Activated CD4-positive, alpha-beta T cell treated with anti-CD3 and anti-CD28 coated beads, Interleukin-2, amount 10 ng/mL, durations not matched to agents 7 days and 5 days (primary cell): ENCODE results near the gene FAM241A. TPM values are rescaled to one million over a fixed set of nuclear protein-coding genes. Genes with fewer than 3 reads are reported as not detected.
"Not testable (repeated sequence)": the region's sequence is repeated elsewhere in the genome, so short reads cannot be mapped to it uniquely, and the experiment has no call there.

Source experiments
- CTCF ChIA-PET: fragments of 350-600 bp; sonication (Branson Sonifier 250); formaldehyde crosslinking; loops from one replicate; lab custom pipeline; 2021; ENCODE audit warnings: antibody characterized with exemption; lab: Charles Lee
- POLR2A ChIA-PET: fragments of 350-600 bp; sonication (Branson Sonifier 250); formaldehyde crosslinking; loops from one replicate; lab custom pipeline; 2021; ENCODE audit warnings: antibody characterized with exemption; lab: Charles Lee
- DNase-seq: peaks from one replicate; pipeline ENCODE4 v3.0.0-alpha.2; 2020
- H3K27ac Mint-ChIP-seq: one replicate; pipeline ENCODE4 v1.8.0; 2021; ENCODE audit warnings: mild to moderate bottlenecking, moderate library complexity, mixed read lengths
- H3K27me3 Mint-ChIP-seq: one replicate; pipeline ENCODE4 v1.8.0; 2021; ENCODE audit warnings: mixed read lengths
- H3K36me3 Mint-ChIP-seq: one replicate; pipeline ENCODE4 v1.8.0; 2021; ENCODE audit warnings: low read depth, mixed read lengths
- H3K4me1 Mint-ChIP-seq: one replicate; pipeline ENCODE4 v1.8.0; 2021; ENCODE audit warnings: mixed read lengths
- H3K4me3 Mint-ChIP-seq: one replicate; pipeline ENCODE4 v1.8.0; 2021; ENCODE audit warnings: mild to moderate bottlenecking, moderate library complexity, mixed read lengths
- H3K9me3 Mint-ChIP-seq: one replicate; pipeline ENCODE4 v1.8.0; 2021; ENCODE audit warnings: mixed read lengths
- total RNA-seq, 2 experiments: library from RNA; stranded (reverse); gene quantifications; one replicate each; pipeline ENCODE4 v1.2.3, GENCODE V29; 2021

The FAM241A gene
- total RNA-seq: 1 to 10 TPM; 1.2 to 1.5 TPM

DNA sequence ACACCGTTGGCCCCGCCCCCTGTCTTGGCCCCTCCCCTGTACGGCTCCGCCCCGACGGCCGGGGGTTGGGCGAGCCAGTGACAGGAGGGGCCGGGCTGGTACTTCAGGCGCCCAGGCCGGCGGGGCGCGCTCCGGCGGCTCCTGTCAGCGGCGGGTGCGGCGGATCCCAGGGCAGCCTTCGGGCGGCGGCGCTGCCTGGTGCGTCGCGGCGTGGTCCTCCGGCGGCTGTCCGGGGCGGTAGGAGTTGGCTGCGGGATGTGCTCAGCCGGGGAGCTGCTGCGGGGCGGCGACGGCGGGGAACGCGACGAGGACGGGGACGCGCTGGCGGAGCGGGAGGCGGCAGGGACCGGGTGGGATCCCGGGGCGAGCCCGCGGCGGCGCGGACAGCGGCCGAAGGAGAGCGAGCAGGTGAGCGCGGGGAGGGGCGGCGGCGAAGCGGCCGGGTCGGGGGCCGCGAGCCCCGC is at the start of gene FAM241A:
Gene FAM241A (plus strand): TSS at position 129 of the 464 bp plus-strand sequence. CDS start 127 bp downstream, at position 256.
- H3K4me1 Mint-ChIP-seq: peaks cover 46% of the 10 kb centered on the region
- ChIA-PET CTCF (interaction anchor here (1.5 kb wide), 1 partner anchor 11 kb away, joined by 5 read pairs; no protein-coding TSS in a partner anchor), POLR2A (no interaction called here)
- H3K27me3 Mint-ChIP-seq: no peaks in the 10 kb centered on the region
- peak within 1 kb of the TSS; percentile 88 for H3K27ac Mint-ChIP-seq
- peak within 1 kb of the TSS; percentile 83 for H3K4me3 Mint-ChIP-seq
- peak; percentile 84 for DNase-seq
- H3K36me3 Mint-ChIP-seq: no peaks in the 10 kb centered on the region
- no peaks in the 10 kb centered on the region for H3K9me3 Mint-ChIP-seq

DNA sequence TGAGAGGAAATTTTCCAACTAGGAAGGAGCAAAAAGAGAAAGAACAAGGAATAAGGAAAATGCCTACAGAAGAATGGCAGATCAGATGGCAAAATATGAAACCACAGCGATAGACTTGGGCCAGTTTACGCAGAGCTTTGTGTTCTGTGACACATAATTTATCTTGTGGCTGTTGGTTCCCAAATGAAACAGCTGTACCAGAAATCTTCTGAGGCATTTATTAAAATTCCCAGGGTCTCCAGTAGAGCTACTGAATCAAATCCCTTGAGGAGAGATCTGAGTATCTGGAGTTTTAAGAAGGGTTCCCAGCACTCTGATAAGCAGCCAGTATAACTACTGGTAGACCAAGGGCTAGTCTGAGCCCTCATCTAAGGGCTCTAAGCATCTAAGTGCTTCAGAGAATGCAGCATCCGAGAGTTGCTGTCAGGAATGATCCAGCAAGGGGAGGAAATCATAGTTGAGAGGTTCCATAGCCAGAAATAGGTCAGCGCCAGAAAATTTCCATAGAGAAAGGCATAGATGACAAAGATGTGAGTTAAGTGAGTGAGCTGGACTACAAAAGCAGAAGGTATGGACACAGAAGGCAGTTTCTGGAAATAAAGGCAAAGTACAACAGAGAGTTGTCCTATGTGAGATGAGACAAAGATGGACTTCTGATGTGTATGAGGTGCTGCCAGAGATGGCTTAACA is 46.3 kb upstream of the FAM241A start:
- peaks cover 13% of the 10 kb centered on the region for H3K4me1 Mint-ChIP-seq
- no peak overlapping the region for H3K4me3 Mint-ChIP-seq
- peaks cover 17% of the 10 kb centered on the region for H3K27me3 Mint-ChIP-seq
- ChIA-PET CTCF (interaction anchor here (0.7 to 1.7 kb wide), 5 partner anchors 10 to 188 kb away, joined by 3 to 8 read pairs (median 4); no protein-coding TSS in a partner anchor), POLR2A (no interaction called here)
- no peaks in the 10 kb centered on the region for H3K36me3 Mint-ChIP-seq
- no peak overlapping the region for H3K27ac Mint-ChIP-seq
- no peaks in the 10 kb centered on the region for H3K9me3 Mint-ChIP-seq
- no peak for DNase-seq

DNA sequence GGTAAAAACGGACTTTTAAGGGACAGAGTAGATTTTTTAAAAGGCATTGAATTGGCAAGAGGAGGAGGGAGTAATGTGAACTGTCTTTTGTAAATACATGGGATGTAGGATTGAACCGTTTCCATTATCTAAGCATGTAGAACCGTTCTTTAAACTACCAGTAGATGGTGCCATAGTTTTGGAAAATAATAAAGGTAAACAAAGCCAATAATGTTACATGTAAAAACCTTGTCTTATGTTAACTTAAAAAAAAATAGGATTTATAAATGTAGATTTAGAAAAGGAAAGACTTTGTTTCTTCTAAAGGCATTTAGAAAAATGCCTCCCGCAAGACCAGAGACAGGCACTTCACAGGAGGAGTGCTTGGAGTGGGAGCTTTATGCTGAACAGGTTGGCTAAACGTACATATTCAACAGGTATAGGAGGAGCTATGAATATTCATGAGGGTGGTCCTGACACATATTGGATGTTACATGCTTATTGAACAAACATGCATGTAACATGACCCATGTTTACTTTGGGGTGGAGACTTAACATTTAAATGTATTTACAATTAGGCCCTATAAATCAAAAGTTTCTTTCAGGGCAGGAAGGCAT is 45.5 kb upstream of the FAM241A start:
- CTCF ChIA-PET: interaction anchor here (0.5 to 1.7 kb wide), 9 partner anchors 9 to 512 kb away, joined by 3 to 8 read pairs (median 4); no protein-coding TSS in a partner anchor
- peaks cover 16% of the 10 kb centered on the region for H3K27me3 Mint-ChIP-seq
- H3K27ac Mint-ChIP-seq: no peak overlapping the region
- POLR2A ChIA-PET: no interaction called here
- no peaks in the 10 kb centered on the region for H3K36me3 Mint-ChIP-seq
- no peaks in the 10 kb centered on the region for H3K9me3 Mint-ChIP-seq
- no peak for DNase-seq
- H3K4me3 Mint-ChIP-seq: no peak overlapping the region
- peaks cover 13% of the 10 kb centered on the region for H3K4me1 Mint-ChIP-seq

DNA sequence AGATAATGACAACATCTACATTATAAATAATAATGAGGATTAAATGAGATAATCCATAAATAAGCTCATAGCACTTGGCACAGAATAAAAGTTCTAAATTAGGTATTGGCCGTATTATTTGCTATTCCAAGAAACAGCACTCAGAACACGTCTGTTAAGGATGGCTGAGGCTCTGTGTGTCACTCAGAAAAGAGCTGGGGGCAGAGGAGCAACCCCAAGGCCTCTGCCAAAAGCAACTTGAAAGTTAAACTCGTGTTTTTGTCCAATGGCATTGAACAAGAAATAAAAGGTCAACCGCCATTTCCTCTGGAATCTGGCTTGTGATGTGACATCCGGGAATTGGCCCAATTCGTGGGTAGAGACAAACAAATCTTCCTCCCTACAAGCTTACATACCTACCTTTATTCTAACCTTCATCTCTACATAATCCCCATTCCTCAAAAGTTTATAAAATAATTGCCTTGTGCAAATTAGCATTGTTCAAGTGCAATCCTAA is 42.3 kb upstream of the FAM241A start:
- no peaks in the 10 kb centered on the region for H3K36me3 Mint-ChIP-seq
- ChIA-PET POLR2A (no interaction called here), CTCF (no interaction called here)
- no peak for DNase-seq
- no peaks in the 10 kb centered on the region for H3K9me3 Mint-ChIP-seq
- H3K4me1 Mint-ChIP-seq: peaks cover 19% of the 10 kb centered on the region
- no peak overlapping the region for H3K4me3 Mint-ChIP-seq
- no peak overlapping the region for H3K27ac Mint-ChIP-seq
- H3K27me3 Mint-ChIP-seq: no peaks in the 10 kb centered on the region

DNA sequence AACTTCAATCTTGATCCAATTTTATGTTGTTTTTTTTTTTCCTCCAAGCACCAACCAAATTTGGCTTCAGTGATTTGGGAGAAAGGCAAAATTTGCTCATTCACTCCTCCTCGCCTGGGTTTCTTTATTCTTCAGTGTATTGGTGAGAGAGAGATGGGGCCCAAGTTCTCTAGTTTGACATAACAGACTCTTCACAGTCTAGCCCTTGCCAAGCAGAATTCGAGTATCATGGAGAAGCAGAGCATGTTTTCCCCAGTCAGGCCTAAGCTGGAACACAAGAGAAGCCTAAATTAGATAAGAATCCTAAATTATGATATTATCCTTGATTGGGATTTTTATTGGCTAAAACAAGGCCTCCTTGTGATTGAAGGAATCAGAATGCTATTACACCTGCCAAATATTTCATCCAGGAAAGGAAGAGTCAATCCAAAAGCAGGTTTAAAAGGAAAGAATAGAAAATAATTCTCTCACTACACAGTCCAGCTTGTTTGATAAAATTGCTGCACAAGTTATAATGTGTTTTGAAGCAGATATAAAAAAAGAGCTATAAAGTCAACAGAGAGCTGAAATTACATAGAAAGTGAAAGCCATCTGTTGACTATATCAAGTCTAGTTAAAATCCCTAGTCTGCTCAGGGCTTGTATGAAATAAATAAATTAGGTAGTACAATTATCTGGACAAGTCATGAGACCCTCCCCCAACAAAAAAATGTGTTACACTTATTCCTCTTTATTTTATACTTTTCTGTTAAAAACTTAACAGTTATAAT is 39.9 kb upstream of the FAM241A start:
- CTCF ChIA-PET: no interaction called here
- no peak for DNase-seq
- H3K9me3 Mint-ChIP-seq: no peaks in the 10 kb centered on the region
- no peak overlapping the region for H3K4me3 Mint-ChIP-seq
- no peaks in the 10 kb centered on the region for H3K36me3 Mint-ChIP-seq
- H3K4me1 Mint-ChIP-seq: peaks cover 26% of the 10 kb centered on the region
- no peaks in the 10 kb centered on the region for H3K27me3 Mint-ChIP-seq
- H3K27ac Mint-ChIP-seq: no peak overlapping the region
- POLR2A ChIA-PET: no interaction called here

DNA sequence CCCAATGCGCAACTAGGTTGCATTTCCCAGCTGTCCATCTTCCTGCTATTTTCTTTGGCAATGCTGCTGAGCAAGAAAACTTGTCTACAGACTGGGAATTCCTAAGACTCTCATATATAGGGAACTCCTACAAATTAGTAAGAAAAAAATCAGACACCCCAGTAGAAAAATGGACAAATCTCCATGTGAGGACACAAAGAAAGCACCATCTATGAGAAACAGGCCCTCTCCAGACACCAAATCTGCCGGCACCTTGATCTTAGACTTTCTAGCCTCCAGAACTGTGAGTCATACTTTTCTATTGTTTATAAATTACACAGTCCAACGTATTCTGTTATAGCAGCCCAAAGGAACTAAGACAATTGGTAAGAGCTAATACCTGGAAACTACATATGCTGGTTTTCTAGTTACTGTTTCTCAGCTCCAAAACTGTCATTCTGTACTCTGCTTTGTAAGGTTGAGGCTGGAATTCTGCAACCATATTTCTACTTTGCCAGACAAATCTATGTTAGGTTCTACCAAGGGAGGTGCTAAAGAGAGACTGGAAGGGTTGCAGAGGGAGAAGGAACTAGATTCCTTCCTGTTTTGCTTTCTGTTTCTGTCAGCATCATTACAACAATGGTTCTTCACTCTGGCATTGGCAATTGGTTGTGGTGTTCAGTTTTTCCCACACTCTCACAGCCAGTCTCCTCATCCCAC is 35.7 kb upstream of the FAM241A start:
- CTCF ChIA-PET: interaction anchor here (0.7 to 1.7 kb wide), 3 partner anchors 9 to 177 kb away, joined by 3 to 8 read pairs (median 4); no protein-coding TSS in a partner anchor
- H3K27me3 Mint-ChIP-seq: no peaks in the 10 kb centered on the region
- POLR2A ChIA-PET: no interaction called here
- DNase-seq: no peak
- no peaks in the 10 kb centered on the region for H3K9me3 Mint-ChIP-seq
- no peaks in the 10 kb centered on the region for H3K36me3 Mint-ChIP-seq
- peak overlapping the region; percentile 56 for H3K27ac Mint-ChIP-seq
- H3K4me1 Mint-ChIP-seq: peaks cover 15% of the 10 kb centered on the region
- H3K4me3 Mint-ChIP-seq: no peak overlapping the region

DNA sequence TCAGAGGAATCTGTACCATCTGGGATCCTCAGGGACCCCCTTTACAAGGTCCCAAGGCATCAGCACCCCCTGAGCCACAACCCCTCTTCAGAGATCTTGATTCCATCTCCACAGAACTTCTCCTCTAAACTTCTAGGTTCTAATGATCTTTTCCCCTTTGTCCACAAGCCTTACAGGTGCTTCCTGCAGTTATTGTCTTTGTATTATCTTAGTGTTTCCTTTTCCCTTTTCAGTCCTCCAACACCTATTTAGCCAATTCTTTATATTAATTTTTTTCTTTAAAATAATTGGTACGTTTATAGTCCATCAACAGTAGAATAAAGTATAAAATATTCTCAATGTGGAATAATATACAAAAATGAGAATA is 35.2 kb upstream of the FAM241A start:
- ChIA-PET CTCF (interaction anchor here (1.2 to 1.7 kb wide), 2 partner anchors 8 to 10 kb away, joined by 3 to 8 read pairs; no protein-coding TSS in a partner anchor), POLR2A (no interaction called here)
- Mint-ChIP-seq H3K9me3 (no peaks in the 10 kb centered on the region), H3K27ac (peak overlapping the region; percentile 56), H3K4me1 (peaks cover 15% of the 10 kb centered on the region), H3K36me3 (no peaks in the 10 kb centered on the region), H3K27me3 (no peaks in the 10 kb centered on the region), H3K4me3 (no peak overlapping the region)
- DNase-seq: no peak

DNA sequence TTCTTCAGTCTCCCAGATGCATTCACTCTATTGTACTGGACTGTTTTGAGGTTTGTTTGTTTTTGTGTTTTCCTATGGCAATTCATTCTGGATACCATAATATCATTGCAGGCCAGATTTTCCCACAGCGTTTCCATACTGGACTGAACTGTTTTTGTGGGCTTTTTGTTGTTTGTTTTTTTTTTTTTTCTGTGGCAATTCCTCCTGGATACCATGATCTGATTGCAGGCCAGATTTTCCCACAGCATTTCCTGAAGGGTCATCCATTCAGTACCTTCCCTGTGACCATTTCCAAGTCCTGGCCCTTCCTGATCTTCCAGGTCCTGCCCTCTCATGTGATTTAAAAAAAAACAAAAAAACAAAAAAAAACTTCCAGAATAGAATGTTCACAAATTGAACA is 33.9 kb upstream of the FAM241A start:
- no peak for DNase-seq
- H3K36me3 Mint-ChIP-seq: no peaks in the 10 kb centered on the region
- H3K4me3 Mint-ChIP-seq: no peak overlapping the region
- peaks cover 10% of the 10 kb centered on the region for H3K4me1 Mint-ChIP-seq
- H3K27me3 Mint-ChIP-seq: no peaks in the 10 kb centered on the region
- CTCF ChIA-PET: no interaction called here
- H3K27ac Mint-ChIP-seq: no peak overlapping the region
- H3K9me3 Mint-ChIP-seq: no peaks in the 10 kb centered on the region
- POLR2A ChIA-PET: no interaction called here

DNA sequence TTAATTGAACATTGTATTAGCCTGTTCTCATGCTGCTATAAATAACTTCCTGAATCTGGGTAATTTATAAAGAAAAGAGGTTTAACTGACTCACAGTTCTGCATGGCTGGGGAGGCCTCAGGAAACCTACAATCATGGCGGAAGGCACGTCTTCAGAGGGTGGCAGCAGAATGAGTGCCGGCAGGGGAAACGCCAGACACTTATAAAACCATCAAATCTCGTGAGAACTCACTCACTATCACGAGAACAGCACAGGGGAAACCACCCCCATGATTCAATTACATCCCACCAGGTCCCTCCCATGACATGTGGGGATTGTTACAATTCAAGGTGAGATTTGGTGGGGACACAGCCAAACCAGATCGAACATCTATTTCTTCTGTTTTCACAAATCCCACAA is 33.2 kb upstream of the FAM241A start:
- H3K27ac Mint-ChIP-seq, H3K9me3 Mint-ChIP-seq, H3K4me1 Mint-ChIP-seq, CTCF ChIA-PET, H3K27me3 Mint-ChIP-seq, POLR2A ChIA-PET, H3K36me3 Mint-ChIP-seq, H3K4me3 Mint-ChIP-seq, DNase-seq: not testable (repeated sequence)

DNA sequence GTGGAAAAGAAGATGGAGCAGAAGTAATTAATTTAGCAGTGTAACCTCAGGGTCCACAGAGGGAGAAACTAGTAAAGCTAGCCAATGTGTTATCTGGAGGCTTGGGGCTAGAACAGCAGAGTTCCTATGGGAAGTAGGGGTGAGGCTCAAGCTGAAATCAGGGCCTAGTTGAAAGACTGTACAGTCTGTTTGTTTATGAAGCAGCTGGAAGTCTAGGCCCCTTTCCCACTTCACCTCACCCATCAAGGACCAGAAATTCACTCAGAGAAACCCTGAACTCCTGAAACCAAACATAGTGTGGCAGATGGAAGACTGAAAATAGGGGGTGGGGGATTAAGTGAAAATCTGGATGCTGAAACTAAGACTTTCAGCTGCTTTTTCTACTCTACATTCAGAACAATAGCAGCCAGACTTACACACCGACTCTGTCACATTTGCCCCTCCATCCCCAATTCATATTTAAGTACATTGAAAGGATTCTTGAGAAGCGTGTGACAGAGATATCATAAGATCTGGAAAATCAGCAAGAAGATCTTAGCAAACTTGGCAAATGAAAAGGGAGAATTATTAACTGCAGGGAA is 32.6 kb upstream of the FAM241A start:
- ChIA-PET POLR2A (no interaction called here), CTCF (interaction anchor here (0.5 kb wide), 1 partner anchor 165 kb away, joined by 3 read pairs; no protein-coding TSS in a partner anchor)
- DNase-seq: no peak
- H3K4me1 Mint-ChIP-seq: peaks cover 10% of the 10 kb centered on the region
- H3K4me3 Mint-ChIP-seq: no peak overlapping the region
- H3K9me3 Mint-ChIP-seq: no peaks in the 10 kb centered on the region
- H3K36me3 Mint-ChIP-seq: no peaks in the 10 kb centered on the region
- H3K27ac Mint-ChIP-seq: no peak overlapping the region
- no peaks in the 10 kb centered on the region for H3K27me3 Mint-ChIP-seq

DNA sequence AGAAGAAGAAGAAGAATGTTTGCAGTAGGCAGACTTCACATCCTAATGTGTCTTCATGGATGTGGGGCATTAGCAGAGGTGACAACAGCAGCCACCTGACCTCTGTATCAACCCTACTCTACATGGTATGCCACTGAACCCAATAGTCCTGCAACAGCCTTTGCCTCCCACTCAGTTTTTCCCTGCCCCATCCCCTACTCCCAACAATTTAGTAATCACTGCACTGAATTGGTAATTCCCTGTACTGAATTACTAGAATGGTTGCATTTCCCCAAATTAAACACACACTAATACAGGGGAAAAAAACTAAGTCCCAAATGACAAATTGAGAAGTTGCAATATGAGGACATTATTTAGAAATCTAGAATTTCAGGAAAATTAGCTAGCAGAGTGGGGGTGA is 31.4 kb upstream of the FAM241A start:
- Mint-ChIP-seq H3K4me1 (peaks cover 13% of the 10 kb centered on the region), H3K36me3 (no peaks in the 10 kb centered on the region), H3K4me3 (no peak overlapping the region), H3K27me3 (no peaks in the 10 kb centered on the region), H3K27ac (no peak overlapping the region), H3K9me3 (no peaks in the 10 kb centered on the region)
- ChIA-PET POLR2A (no interaction called here), CTCF (no interaction called here)
- DNase-seq: no peak

DNA sequence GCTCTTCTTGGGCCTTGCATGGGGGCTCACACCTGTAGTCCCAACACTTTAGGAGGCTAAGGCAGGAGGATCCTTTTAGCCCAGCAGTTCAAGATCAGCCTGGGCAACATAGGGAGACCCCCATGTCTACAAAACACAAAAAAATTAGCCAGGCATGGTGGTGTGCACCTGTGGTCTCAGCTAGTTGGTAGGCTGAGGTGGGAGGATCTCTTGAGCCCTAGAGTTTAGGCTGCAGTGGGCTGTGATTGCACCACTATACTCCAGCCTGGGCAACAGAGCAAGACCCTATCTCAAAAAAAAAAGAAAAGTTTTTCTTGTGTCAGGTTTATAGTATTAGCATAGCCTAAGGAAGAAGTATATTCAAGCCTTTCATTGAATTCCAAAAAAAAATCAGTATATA is 30.8 kb upstream of the FAM241A start:
- H3K4me1 Mint-ChIP-seq: peaks cover 15% of the 10 kb centered on the region
- H3K27ac Mint-ChIP-seq: no peak overlapping the region
- no peaks in the 10 kb centered on the region for H3K27me3 Mint-ChIP-seq
- ChIA-PET CTCF (no interaction called here), POLR2A (interaction anchor here (0.6 kb wide), 1 partner anchor 13 kb away, joined by 3 read pairs; no protein-coding TSS in a partner anchor)
- no peak overlapping the region for H3K4me3 Mint-ChIP-seq
- no peak for DNase-seq
- H3K36me3 Mint-ChIP-seq: peaks cover 2% of the 10 kb centered on the region
- H3K9me3 Mint-ChIP-seq: peaks cover 1% of the 10 kb centered on the region
